C4-2B (cell line): ENCODE results near the gene TRERF1.

ENCODE experiments used
- CTCF ChIP-seq: fragments of 450-650 bp; conservative IDR thresholded peaks from 2 replicates; pipeline ENCODE4 v1.5.1; 2017; ENCODE audit warnings: mild to moderate bottlenecking
- ZFX ChIP-seq: fragments of 450-650 bp; IDR thresholded peaks from 2 replicates; pipeline ENCODE4 v1.6.1; 2017

GRCh38 chr6:42394151-42394550, 57.6 kb downstream of the TRERF1 start:
- TF ChIP-seq CTCF (no peak), ZFX (no peak)
